ENCODE data around the gene STS. TPM values are rescaled to one million over a fixed set of nuclear protein-coding genes. Genes with fewer than 3 reads are reported as not detected.
A peak's percentile ranks its signal among the peaks of the same experiment; 100 is the strongest.

Gene STS
- polyA plus RNA-seq, 3 donors: 3.1 to 7.8 (median 6.3) TPM

DNA sequence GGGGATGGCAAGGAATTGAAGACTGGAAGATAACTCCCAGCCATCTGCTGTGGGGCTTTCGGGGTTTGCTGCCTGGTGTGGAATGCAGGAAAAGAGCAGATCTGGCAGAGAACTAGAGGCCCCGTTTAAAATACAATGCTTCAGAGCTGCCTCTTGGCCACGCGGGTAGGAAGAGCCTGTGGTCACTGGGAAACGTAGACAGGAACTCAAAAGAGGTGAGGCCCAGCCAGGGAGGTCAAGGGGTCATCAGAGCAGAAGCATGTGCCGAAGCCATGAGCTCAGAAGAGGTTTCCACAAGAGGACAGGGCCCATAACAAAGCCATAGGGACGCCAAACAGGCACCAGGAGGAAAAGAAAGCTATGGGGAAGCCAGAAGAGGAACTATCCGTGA lies 14.5 kb upstream of the STS start:
- peaks cover 91% of the 10 kb centered on the region for H4K20me1 ChIP-seq (ENCODE audit: insufficient read depth, low read length)
- Mint-ChIP-seq H3K4me3 (peak overlapping the region; percentile 37 to 62), H3K9me3 (peaks cover 0 to 8% (median 0%) of the 10 kb centered on the region in 7 donors), H3K27ac (peak overlapping the region; percentile 39 to 91 (median 73)), H3K36me3 (peaks cover 0 to 33% of the 10 kb centered on the region in 2 donors), H3K4me1 (peaks cover 22% of the 10 kb centered on the region), H3K27me3 (ENCODE audit: low read depth in 3 of 3) (peaks cover 0 to 2% (median 2%) of the 10 kb centered on the region in 3 donors)
- H3K9me3 ChIP-seq (replicated peaks in 1 of 2; ENCODE audit: control insufficient read depth in 1 of 2, insufficient read depth in 1 of 2, low read length in 2 of 2): no peaks in the 10 kb centered on the region
- peaks cover 13 to 20% of the 10 kb centered on the region in 2 donors for H3K4me1 ChIP-seq (ENCODE audit: control insufficient read depth in 1 of 2, insufficient read depth in 2 of 2, low read length in 2 of 2)
- peak overlapping the region; percentile 24 for H3K9ac ChIP-seq (ENCODE audit: insufficient read depth, low read length, poor library complexity, severe bottlenecking)
- TF ChIP-seq, protein P1, sequence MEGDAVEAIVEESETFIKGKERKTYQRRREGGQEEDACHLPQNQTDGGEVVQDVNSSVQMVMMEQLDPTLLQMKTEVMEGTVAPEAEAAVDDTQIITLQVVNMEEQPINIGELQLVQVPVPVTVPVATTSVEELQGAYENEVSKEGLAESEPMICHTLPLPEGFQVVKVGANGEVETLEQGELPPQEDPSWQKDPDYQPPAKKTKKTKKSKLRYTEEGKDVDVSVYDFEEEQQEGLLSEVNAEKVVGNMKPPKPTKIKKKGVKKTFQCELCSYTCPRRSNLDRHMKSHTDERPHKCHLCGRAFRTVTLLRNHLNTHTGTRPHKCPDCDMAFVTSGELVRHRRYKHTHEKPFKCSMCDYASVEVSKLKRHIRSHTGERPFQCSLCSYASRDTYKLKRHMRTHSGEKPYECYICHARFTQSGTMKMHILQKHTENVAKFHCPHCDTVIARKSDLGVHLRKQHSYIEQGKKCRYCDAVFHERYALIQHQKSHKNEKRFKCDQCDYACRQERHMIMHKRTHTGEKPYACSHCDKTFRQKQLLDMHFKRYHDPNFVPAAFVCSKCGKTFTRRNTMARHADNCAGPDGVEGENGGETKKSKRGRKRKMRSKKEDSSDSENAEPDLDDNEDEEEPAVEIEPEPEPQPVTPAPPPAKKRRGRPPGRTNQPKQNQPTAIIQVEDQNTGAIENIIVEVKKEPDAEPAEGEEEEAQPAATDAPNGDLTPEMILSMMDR (IDR thresholded peaks at IDR 0.05): no peak
- intact Hi-C loops (cut with micrococcal nuclease): no loop called here
- peak overlapping the region; percentile 28 for H3K4me2 ChIP-seq (replicated peaks; ENCODE audit: extremely low read depth, low read length, poor library complexity, severe bottlenecking)
- H3K4me3 ChIP-seq (replicated peaks in 1 of 3; ENCODE audit: low read depth in 2 of 3, low read length in 3 of 3): peak overlapping the region in 1 of 3 experiments; percentile 28
- peak in 2 of 3 donors; percentile 4 to 6 for DNase-seq
- peak overlapping the region in 1 of 2 donors; percentile 62 for H3K27ac ChIP-seq (ENCODE audit: low read depth in 1 of 2, low read length in 2 of 2)
- no peak overlapping the region for H2AFZ ChIP-seq (ENCODE audit: insufficient read depth, low read depth, low read length, poor library complexity, severe bottlenecking)
- peaks cover 86% of the 10 kb centered on the region for H3K79me2 ChIP-seq (ENCODE audit: insufficient read depth, low read length)
- peaks cover 0 to 31% of the 10 kb centered on the region in 2 donors for H3K36me3 ChIP-seq (replicated peaks in 1 of 2; ENCODE audit: control insufficient read depth in 1 of 2, insufficient read depth in 2 of 2, low read length in 2 of 2)
- 17% methylated on average over 3 of the region's 8 CpGs for WGBS (ENCODE audit: insufficient coverage)
- H3K27me3 ChIP-seq (ENCODE audit: control insufficient read depth in 2 of 2, insufficient read depth in 2 of 2, low read length in 2 of 2): no peaks in the 10 kb centered on the region

DNA sequence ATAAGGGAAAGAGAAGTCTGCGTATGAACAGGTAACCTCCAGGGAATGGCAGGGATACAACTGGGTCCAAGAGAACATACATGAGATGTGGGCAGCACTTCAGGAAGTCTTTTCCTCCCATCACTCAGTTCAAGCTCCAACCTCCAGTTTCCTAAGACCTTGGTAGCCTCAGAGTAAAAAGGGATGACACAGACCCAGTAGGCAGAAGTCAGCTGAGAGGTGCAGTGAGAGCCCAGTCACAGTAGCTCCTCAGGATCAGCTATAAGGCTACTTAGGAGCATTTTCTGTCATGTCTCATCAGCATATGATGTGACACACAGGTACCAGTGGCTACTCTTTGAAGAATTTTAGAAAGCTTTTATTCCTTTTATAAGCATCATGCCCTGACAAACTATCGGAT lies 12.5 kb upstream of the STS start:
- Mint-ChIP-seq H3K27ac (no peak overlapping the region), H3K36me3 (peaks cover 0 to 25% of the 10 kb centered on the region in 2 donors), H3K4me1 (peaks cover 22% of the 10 kb centered on the region), H3K27me3 (ENCODE audit: low read depth in 3 of 3) (peaks cover 2 to 4% (median 2%) of the 10 kb centered on the region in 3 donors), H3K9me3 (peaks cover 0 to 3% (median 0%) of the 10 kb centered on the region in 7 donors), H3K4me3 (no peak overlapping the region)
- Histone ChIP-seq H4K20me1 (ENCODE audit: insufficient read depth, low read length) (peaks cover 98% of the 10 kb centered on the region), H3K36me3 (replicated peaks in 1 of 2; ENCODE audit: control insufficient read depth in 1 of 2, insufficient read depth in 2 of 2, low read length in 2 of 2) (peaks cover 0 to 25% of the 10 kb centered on the region in 2 donors), H2AFZ (ENCODE audit: insufficient read depth, low read depth, low read length, poor library complexity, severe bottlenecking) (no peak overlapping the region), H3K27me3 (ENCODE audit: control insufficient read depth in 2 of 2, insufficient read depth in 2 of 2, low read length in 2 of 2) (no peaks in the 10 kb centered on the region), H3K9ac (ENCODE audit: insufficient read depth, low read length, poor library complexity, severe bottlenecking) (no peak overlapping the region), H3K9me3 (replicated peaks in 1 of 2; ENCODE audit: control insufficient read depth in 1 of 2, insufficient read depth in 1 of 2, low read length in 2 of 2) (no peaks in the 10 kb centered on the region), H3K27ac (ENCODE audit: low read depth in 1 of 2, low read length in 2 of 2) (no peak overlapping the region), H3K79me2 (ENCODE audit: insufficient read depth, low read length) (peaks cover 87% of the 10 kb centered on the region), H3K4me3 (replicated peaks in 1 of 3; ENCODE audit: low read depth in 2 of 3, low read length in 3 of 3) (no peak overlapping the region), H3K4me1 (ENCODE audit: control insufficient read depth in 1 of 2, insufficient read depth in 2 of 2, low read length in 2 of 2) (peaks cover 13 to 20% of the 10 kb centered on the region in 2 donors), H3K4me2 (replicated peaks; ENCODE audit: extremely low read depth, low read length, poor library complexity, severe bottlenecking) (no peak overlapping the region)
- intact Hi-C loops (cut with micrococcal nuclease): no loop called here
- WGBS (ENCODE audit: insufficient coverage): no CpG with 5 or more reads among the region's 2 CpGs
- DNase-seq: no peak
- TF ChIP-seq, protein P1 (IDR thresholded peaks at IDR 0.05): no peak

Data from CD14-positive monocyte (primary cell).